GM21515 (cell line): Measurements from ENCODE around the gene SF3B1.
"Not testable (repeated sequence)": the region's sequence is repeated elsewhere in the genome, so short reads cannot be mapped to it uniquely, and the experiment has no call there.

ENCODE experiments used
- ATAC-seq: cut with Tn5 transposase; IDR thresholded peaks from one replicate; pipeline ENCODE4 v1.9.1; 2021; ENCODE audit not compliant: unreplicated experiment

The SF3B1 gene

DNA sequence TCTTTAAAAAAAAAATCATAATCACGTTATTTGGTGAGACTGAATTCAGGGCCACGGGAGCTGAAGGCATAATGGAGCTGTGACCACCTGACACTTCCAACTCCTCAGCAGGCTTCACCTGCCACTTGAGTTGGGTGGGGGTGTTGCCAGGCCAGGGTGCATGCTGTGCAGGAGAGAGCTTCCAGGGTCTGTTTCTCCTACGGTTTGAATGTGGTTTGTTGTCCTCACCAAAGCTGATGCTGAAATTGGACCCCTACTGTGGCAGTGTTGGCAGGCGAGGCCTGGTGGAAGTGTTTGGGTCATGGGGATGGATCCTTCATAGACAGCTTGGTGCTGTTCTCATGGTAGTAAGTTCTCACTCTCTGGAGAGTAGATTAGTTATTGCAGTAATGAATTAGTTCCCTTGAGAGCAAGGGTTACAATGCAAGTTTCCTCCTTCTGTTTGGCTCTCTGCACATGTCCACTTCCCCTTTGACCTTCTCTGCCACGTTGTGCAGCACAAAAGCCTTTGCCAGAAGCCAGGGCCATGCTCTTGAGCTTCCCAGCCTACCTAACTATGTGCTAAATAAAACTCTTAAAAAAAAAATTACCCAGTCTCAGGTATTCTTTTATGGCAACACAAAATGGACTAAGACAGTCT, 86.0 kb downstream of the SF3B1 start:
- ATAC-seq = no peak

DNA sequence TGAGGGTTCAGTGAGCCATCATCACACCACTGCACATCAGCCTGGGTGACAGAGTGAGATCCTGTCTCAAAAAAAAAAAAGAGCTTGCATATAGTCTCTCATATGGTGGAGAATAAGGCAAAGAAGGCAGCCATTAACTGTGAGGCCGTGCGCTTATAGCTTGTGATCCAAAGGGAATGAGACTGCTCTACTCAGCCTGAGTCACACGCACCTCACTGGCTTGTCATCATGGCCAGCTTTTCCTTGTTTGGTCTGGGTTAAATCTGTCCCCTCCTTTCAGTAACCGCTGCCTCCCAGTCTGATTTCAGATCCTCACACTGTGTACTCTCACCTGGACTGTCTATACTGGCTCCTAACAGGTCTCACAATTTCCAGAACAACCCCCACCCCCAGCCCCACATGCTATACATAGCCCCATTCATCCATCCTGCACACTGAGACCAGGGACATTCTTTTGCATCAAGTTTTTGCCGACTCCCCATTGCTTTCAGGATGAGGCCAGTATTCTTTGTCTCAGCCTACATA, 88.9 kb downstream of the SF3B1 start:
- ATAC-seq = no peak

DNA sequence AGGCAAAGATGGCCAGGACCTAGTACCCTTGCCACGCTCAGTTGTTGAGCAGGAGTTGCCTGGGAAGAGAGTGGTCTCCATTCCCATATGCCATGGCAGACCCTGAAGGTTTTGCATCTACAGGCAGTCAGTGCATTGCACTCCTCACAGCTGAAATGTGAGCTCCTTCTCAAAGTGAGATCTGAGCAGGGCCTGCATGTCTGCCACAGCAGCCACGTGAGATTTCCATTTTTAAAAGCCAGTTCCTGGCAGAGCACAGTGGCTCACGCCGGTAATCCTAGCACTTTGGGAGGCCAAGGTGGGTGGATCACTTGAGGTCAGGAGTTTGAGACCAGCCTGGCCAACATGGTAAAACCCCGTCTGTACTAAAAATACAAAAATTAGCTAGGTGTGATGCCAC, 90.9 kb downstream of the SF3B1 start:
- not testable (repeated sequence) for ATAC-seq

DNA sequence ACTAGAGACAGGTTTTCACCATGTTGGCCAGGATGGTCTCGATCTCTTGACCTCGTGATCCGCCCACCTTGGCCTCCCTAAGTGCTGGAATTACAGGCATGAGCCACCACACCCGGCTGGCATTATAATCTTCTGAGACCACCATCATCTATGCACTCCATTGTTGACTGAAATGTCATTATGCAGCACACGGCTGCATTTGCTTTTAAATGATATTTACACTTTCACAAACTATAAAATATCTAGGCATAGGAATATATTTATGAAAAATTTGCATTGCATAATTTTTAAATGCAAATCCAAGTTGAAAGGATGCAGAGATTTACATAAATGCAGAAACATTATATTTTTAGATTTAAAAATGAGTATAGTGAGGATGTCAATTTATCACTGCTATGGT, 94.2 kb downstream of the SF3B1 start:
- no peak for ATAC-seq
